GM23338 (cell line): Measurements from ENCODE around the gene AQP10. TPM values are rescaled to one million over a fixed set of nuclear protein-coding genes. Genes with fewer than 3 reads are reported as not detected.

ENCODE experiments used
- ATAC-seq: fragments of 200-7000 bp; cut with Tn5 transposase; 3 replicates; pipeline ENCODE4 v1.9.1; 2020
- DNase-seq: peaks from one replicate; pipeline ENCODE4 v3.0.0-alpha.2; 2015; ENCODE audit warnings: low spot score
- H2AFZ ChIP-seq: fragments of 200-600 bp; sonication (generic); 2 replicates; pipeline ENCODE4 v1.8.0; 2016; ENCODE audit warnings: antibody characterized with exemption, mild to moderate bottlenecking, moderate library complexity
- H3F3A ChIP-seq: fragments of 200-600 bp; sonication (generic); replicated peaks from 2 replicates; pipeline ENCODE4 v1.8.0; 2017; ENCODE audit warnings: antibody characterized with exemption, mixed run types, low read depth
- H3K27ac ChIP-seq: fragments of 200-600 bp; sonication (generic); 2 replicates; pipeline ENCODE4 v1.6.1; 2016; ENCODE audit warnings: low read depth
- H3K27me3 ChIP-seq: fragments of 200-600 bp; sonication (generic); 2 replicates; pipeline ENCODE4 v1.8.0; 2016; ENCODE audit warnings: mild to moderate bottlenecking, mixed run types, moderate library complexity; ENCODE audit not compliant: insufficient read depth
- H3K36me3 ChIP-seq: fragments of 200-600 bp; sonication (generic); 2 replicates; pipeline ENCODE4 v1.8.0; 2016; ENCODE audit warnings: mild to moderate bottlenecking; ENCODE audit not compliant: insufficient read depth
- H3K4me1 ChIP-seq: fragments of 200-600 bp; sonication (generic); 2 replicates; pipeline ENCODE4 v1.8.0; 2016; ENCODE audit warnings: mild to moderate bottlenecking, moderate library complexity; ENCODE audit not compliant: insufficient read depth
- H3K4me2 ChIP-seq: fragments of 200-600 bp; sonication (generic); 2 replicates; pipeline ENCODE4 v1.7.1; 2017; ENCODE audit warnings: mixed run types
- H3K4me3 ChIP-seq: fragments of 200-600 bp; sonication (generic); 2 replicates; pipeline ENCODE4 v1.6.1; 2016; ENCODE audit warnings: mixed run types
- H3K79me2 ChIP-seq: fragments of 200-600 bp; sonication (generic); replicated peaks from 2 replicates; pipeline ENCODE4 v1.8.0; 2017; ENCODE audit warnings: mild to moderate bottlenecking; ENCODE audit not compliant: insufficient read depth
- H3K9me2 ChIP-seq: fragments of 200-600 bp; sonication (generic); 2 replicates; pipeline ENCODE4 v1.8.0; 2017; ENCODE audit not compliant: insufficient read depth
- H4K20me1 ChIP-seq: fragments of 200-600 bp; sonication (generic); replicated peaks from 2 replicates; pipeline ENCODE4 v1.8.0; 2017; ENCODE audit warnings: mild to moderate bottlenecking; ENCODE audit not compliant: insufficient read depth
- H3K27ac Mint-ChIP-seq: 2 replicates; pipeline ENCODE4 v1.8.0; 2020; ENCODE audit warnings: inconsistent platforms, mild to moderate bottlenecking, moderate library complexity, mixed read lengths
- H3K27me3 Mint-ChIP-seq: 3 replicates; pipeline ENCODE4 v1.8.0; 2022; ENCODE audit warnings: low read depth, mild to moderate bottlenecking, moderate library complexity, mixed read lengths, inconsistent platforms; ENCODE audit not compliant: insufficient read depth, poor library complexity
- H3K36me3 Mint-ChIP-seq: 3 replicates; pipeline ENCODE4 v1.8.0; 2021; ENCODE audit warnings: low read depth, mild to moderate bottlenecking, inconsistent platforms, moderate library complexity, mixed read lengths
- H3K4me1 Mint-ChIP-seq: 3 replicates; pipeline ENCODE4 v1.8.0; 2020; ENCODE audit warnings: mild to moderate bottlenecking, inconsistent platforms, mixed read lengths
- H3K4me3 Mint-ChIP-seq: 3 replicates; pipeline ENCODE4 v1.8.0; 2021; ENCODE audit warnings: moderate library complexity, mild to moderate bottlenecking, inconsistent platforms, mixed read lengths
- H3K9me3 Mint-ChIP-seq: 3 replicates; pipeline ENCODE4 v1.8.0; 2020; ENCODE audit warnings: moderate library complexity, mild to moderate bottlenecking, inconsistent platforms, mixed read lengths
- CREB1 ChIP-seq: fragments of 250-450 bp; sonication (Bioruptor Pico); IDR thresholded peaks from 2 replicates; pipeline ENCODE4 v1.5.0; 2020; ENCODE audit warnings: low read depth, mild to moderate bottlenecking, moderate library complexity
- EZH2 ChIP-seq: fragments of 200-600 bp; sonication (generic); IDR thresholded peaks from one replicate; pipeline ENCODE4 v1.8.0; 2017; ENCODE audit warnings: antibody characterized with exemption, mild to moderate bottlenecking, low read depth; ENCODE audit not compliant: unreplicated experiment
- EZH2phosphoT487 ChIP-seq: fragments of 200-600 bp; sonication (generic); IDR thresholded peaks from one replicate; pipeline ENCODE4 v1.8.1; 2018; ENCODE audit warnings: antibody characterized with exemption; ENCODE audit not compliant: unreplicated experiment
- JUNB ChIP-seq: IDR thresholded peaks from one replicate; pipeline ENCODE4 v1.6.1; 2016; ENCODE audit warnings: antibody characterized with exemption; ENCODE audit not compliant: unreplicated experiment
- NANOG ChIP-seq: IDR thresholded peaks from 2 replicates; pipeline ENCODE4 v1.6.1; 2016; ENCODE audit warnings: antibody characterized with exemption, borderline replicate concordance
- POLR2AphosphoS5 ChIP-seq: IDR thresholded peaks from 2 replicates; pipeline ENCODE4 v1.6.1; 2016; ENCODE audit warnings: antibody characterized with exemption, low read depth
- STAT1 ChIP-seq: IDR thresholded peaks from one replicate; pipeline ENCODE4 v1.6.1; 2016; ENCODE audit warnings: antibody characterized with exemption; ENCODE audit not compliant: unreplicated experiment
- ZNF114 ChIP-seq: fragments of 250-450 bp; sonication (Bioruptor Pico); IDR thresholded peaks from 2 replicates; pipeline ENCODE4 v1.5.0; 2020; ENCODE audit warnings: mild to moderate bottlenecking, moderate library complexity
- ZNF331 ChIP-seq: fragments of 250-450 bp; sonication (Bioruptor Pico); IDR thresholded peaks from 2 replicates; pipeline ENCODE4 v1.5.0; 2020; ENCODE audit warnings: low read depth, mild to moderate bottlenecking, moderate library complexity
- polyA plus RNA-seq: library from polyadenylated mRNA; unstranded; fragments of >200 nt; fragmentation: Nextera tagmentation; extraction: Ambion mirVana; gene quantifications from 2 replicates; pipeline ENCODE4 v1.2.1, GENCODE V29; 2016
- total RNA-seq: library from RNA; depleted of rRNA; stranded (reverse); fragments of >200 nt; shearing (Covaris generic); gene quantifications from 2 replicates; pipeline ENCODE4 v1.2.3, GENCODE V29; 2014
- TF ChIP-seq, protein P1 (sequence below): fragments of 250-450 bp; sonication (Bioruptor Pico); IDR thresholded peaks from 2 replicates; pipeline ENCODE4 v1.5.0; 2020; ENCODE audit warnings: mild to moderate bottlenecking, moderate library complexity
- TF ChIP-seq, protein P2 (sequence below), 2 experiments: fragments of 200-600 bp in 1 of 2; sonication (generic) in 1 of 2; conservative IDR thresholded peaks; 2 replicates each; pipeline versions ENCODE4 v1.5.1 to v1.6.1; 2016 to 2017; ENCODE audit warnings: antibody characterized with exemption in 2 of 2, low read depth in 2 of 2, mild to moderate bottlenecking in 2 of 2, moderate library complexity in 1 of 2
- TF ChIP-seq, protein P3 (sequence below): IDR thresholded peaks from 2 replicates; pipeline ENCODE4 v1.6.1; 2016; ENCODE audit warnings: antibody characterized with exemption
- TF ChIP-seq, protein P4 (sequence below): IDR thresholded peaks from one replicate; pipeline ENCODE4 v1.6.1; 2018; ENCODE audit warnings: antibody characterized with exemption; ENCODE audit not compliant: unreplicated experiment

The AQP10 gene
- total and polyA plus RNA-seq, 2 experiments from 2014 or later: not detected

DNA sequence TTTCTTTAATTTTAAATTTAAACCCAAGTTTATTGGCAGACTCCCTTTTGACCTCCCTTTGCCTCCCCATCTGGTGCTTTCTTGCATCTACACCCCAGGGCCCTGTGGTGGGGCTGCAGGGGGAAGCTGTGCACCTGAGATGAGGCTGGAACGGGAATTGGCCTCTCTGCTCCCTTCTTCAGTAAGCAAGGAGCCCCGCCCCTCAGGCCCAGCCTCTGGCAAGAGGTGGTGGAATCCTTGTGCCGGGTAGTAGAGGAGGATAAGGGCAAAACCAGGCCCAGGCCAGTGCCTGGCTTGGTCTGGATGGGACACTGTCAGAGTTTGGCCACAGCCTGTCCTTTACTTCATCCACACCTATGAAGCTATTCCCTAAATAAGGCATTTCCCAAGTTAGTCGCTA lies 29.5 kb downstream of the AQP10 start:
- ATAC-seq (no peak; the same call in 2 of the 3 replicates), DNase-seq (peak; percentile 55)
- no peak for TF ChIP-seq EZH2
- TF ChIP-seq NANOG: no peak
- no peak for TF ChIP-seq EZH2phosphoT487
- no peak for TF ChIP-seq JUNB
- no peak for TF ChIP-seq POLR2AphosphoS5
- TF ChIP-seq, protein P1, sequence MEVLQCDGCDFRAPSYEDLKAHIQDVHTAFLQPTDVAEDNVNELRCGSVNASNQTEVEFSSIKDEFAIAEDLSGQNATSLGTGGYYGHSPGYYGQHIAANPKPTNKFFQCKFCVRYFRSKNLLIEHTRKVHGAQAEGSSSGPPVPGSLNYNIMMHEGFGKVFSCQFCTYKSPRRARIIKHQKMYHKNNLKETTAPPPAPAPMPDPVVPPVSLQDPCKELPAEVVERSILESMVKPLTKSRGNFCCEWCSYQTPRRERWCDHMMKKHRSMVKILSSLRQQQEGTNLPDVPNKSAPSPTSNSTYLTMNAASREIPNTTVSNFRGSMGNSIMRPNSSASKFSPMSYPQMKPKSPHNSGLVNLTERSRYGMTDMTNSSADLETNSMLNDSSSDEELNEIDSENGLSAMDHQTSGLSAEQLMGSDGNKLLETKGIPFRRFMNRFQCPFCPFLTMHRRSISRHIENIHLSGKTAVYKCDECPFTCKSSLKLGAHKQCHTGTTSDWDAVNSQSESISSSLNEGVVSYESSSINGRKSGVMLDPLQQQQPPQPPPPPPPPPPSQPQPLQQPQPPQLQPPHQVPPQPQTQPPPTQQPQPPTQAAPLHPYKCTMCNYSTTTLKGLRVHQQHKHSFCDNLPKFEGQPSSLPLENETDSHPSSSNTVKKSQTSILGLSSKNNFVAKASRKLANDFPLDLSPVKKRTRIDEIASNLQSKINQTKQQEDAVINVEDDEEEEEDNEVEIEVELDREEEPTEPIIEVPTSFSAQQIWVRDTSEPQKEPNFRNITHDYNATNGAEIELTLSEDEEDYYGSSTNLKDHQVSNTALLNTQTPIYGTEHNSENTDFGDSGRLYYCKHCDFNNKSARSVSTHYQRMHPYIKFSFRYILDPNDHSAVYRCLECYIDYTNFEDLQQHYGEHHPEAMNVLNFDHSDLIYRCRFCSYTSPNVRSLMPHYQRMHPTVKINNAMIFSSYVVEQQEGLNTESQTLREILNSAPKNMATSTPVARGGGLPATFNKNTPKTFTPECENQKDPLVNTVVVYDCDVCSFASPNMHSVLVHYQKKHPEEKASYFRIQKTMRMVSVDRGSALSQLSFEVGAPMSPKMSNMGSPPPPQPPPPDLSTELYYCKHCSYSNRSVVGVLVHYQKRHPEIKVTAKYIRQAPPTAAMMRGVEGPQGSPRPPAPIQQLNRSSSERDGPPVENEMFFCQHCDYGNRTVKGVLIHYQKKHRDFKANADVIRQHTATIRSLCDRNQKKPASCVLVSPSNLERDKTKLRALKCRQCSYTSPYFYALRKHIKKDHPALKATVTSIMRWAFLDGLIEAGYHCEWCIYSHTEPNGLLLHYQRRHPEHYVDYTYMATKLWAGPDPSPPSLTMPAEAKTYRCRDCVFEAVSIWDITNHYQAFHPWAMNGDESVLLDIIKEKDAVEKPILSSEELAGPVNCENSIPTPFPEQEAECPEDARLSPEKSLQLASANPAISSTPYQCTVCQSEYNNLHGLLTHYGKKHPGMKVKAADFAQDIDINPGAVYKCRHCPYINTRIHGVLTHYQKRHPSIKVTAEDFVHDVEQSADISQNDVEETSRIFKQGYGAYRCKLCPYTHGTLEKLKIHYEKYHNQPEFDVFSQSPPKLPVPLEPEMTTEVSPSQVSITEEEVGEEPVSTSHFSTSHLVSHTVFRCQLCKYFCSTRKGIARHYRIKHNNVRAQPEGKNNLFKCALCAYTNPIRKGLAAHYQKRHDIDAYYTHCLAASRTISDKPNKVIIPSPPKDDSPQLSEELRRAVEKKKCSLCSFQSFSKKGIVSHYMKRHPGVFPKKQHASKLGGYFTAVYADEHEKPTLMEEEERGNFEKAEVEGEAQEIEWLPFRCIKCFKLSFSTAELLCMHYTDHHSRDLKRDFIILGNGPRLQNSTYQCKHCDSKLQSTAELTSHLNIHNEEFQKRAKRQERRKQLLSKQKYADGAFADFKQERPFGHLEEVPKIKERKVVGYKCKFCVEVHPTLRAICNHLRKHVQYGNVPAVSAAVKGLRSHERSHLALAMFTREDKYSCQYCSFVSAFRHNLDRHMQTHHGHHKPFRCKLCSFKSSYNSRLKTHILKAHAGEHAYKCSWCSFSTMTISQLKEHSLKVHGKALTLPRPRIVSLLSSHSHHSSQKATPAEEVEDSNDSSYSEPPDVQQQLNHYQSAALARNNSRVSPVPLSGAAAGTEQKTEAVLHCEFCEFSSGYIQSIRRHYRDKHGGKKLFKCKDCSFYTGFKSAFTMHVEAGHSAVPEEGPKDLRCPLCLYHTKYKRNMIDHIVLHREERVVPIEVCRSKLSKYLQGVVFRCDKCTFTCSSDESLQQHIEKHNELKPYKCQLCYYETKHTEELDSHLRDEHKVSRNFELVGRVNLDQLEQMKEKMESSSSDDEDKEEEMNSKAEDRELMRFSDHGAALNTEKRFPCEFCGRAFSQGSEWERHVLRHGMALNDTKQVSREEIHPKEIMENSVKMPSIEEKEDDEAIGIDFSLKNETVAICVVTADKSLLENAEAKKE (CRISPR knock-in tag): no peak
- TF ChIP-seq ZNF331 (CRISPR knock-in tag): no peak
- no peak for TF ChIP-seq ZNF114
- TF ChIP-seq, protein P2, sequence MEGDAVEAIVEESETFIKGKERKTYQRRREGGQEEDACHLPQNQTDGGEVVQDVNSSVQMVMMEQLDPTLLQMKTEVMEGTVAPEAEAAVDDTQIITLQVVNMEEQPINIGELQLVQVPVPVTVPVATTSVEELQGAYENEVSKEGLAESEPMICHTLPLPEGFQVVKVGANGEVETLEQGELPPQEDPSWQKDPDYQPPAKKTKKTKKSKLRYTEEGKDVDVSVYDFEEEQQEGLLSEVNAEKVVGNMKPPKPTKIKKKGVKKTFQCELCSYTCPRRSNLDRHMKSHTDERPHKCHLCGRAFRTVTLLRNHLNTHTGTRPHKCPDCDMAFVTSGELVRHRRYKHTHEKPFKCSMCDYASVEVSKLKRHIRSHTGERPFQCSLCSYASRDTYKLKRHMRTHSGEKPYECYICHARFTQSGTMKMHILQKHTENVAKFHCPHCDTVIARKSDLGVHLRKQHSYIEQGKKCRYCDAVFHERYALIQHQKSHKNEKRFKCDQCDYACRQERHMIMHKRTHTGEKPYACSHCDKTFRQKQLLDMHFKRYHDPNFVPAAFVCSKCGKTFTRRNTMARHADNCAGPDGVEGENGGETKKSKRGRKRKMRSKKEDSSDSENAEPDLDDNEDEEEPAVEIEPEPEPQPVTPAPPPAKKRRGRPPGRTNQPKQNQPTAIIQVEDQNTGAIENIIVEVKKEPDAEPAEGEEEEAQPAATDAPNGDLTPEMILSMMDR (conservative IDR thresholded peaks at IDR 0.05; ENCODE audit: low read depth in 2 of 2): no peak
- TF ChIP-seq, protein P3, sequence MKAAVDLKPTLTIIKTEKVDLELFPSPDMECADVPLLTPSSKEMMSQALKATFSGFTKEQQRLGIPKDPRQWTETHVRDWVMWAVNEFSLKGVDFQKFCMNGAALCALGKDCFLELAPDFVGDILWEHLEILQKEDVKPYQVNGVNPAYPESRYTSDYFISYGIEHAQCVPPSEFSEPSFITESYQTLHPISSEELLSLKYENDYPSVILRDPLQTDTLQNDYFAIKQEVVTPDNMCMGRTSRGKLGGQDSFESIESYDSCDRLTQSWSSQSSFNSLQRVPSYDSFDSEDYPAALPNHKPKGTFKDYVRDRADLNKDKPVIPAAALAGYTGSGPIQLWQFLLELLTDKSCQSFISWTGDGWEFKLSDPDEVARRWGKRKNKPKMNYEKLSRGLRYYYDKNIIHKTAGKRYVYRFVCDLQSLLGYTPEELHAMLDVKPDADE: no peak
- TF ChIP-seq STAT1: no peak
- no peak for TF ChIP-seq CREB1 (CRISPR knock-in tag)
- TF ChIP-seq, protein P4, sequence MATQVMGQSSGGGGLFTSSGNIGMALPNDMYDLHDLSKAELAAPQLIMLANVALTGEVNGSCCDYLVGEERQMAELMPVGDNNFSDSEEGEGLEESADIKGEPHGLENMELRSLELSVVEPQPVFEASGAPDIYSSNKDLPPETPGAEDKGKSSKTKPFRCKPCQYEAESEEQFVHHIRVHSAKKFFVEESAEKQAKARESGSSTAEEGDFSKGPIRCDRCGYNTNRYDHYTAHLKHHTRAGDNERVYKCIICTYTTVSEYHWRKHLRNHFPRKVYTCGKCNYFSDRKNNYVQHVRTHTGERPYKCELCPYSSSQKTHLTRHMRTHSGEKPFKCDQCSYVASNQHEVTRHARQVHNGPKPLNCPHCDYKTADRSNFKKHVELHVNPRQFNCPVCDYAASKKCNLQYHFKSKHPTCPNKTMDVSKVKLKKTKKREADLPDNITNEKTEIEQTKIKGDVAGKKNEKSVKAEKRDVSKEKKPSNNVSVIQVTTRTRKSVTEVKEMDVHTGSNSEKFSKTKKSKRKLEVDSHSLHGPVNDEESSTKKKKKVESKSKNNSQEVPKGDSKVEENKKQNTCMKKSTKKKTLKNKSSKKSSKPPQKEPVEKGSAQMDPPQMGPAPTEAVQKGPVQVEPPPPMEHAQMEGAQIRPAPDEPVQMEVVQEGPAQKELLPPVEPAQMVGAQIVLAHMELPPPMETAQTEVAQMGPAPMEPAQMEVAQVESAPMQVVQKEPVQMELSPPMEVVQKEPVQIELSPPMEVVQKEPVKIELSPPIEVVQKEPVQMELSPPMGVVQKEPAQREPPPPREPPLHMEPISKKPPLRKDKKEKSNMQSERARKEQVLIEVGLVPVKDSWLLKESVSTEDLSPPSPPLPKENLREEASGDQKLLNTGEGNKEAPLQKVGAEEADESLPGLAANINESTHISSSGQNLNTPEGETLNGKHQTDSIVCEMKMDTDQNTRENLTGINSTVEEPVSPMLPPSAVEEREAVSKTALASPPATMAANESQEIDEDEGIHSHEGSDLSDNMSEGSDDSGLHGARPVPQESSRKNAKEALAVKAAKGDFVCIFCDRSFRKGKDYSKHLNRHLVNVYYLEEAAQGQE: no peak
- Mint-ChIP-seq H3K9me3 (no peaks in the 10 kb centered on the region; the same call in 2 of the 3 replicates), H3K27me3 (peaks cover 17% of the 10 kb centered on the region), H3K4me3 (no peak overlapping the region), H3K36me3 (peaks cover 38% of the 10 kb centered on the region), H3K4me1 (peaks cover 20% of the 10 kb centered on the region), H3K27ac (no peak overlapping the region)
- peaks cover 6% of the 10 kb centered on the region for H4K20me1 ChIP-seq
- no peaks in the 10 kb centered on the region for H3K27me3 ChIP-seq
- no peaks in the 10 kb centered on the region for H3K9me2 ChIP-seq
- peaks cover 8% of the 10 kb centered on the region; the same call in 1 of the 2 replicates for H3K4me1 ChIP-seq
- peaks cover 22% of the 10 kb centered on the region for H3K36me3 ChIP-seq
- no peak overlapping the region for H3K4me2 ChIP-seq
- no peaks in the 10 kb centered on the region for H3K79me2 ChIP-seq
- H3F3A ChIP-seq: peaks cover 2% of the 10 kb centered on the region; the same call in 1 of the 2 replicates
- no peak overlapping the region for H3K4me3 ChIP-seq
- H2AFZ ChIP-seq: no peak overlapping the region
- peak overlapping the region; percentile 59; the same call in 1 of the 2 replicates for H3K27ac ChIP-seq
